Bronchial epithelial cell (primary cell): ENCODE measurements around the gene JMJD6. TPM values are rescaled to one million over a fixed set of nuclear protein-coding genes. Genes with fewer than 3 reads are reported as not detected.

Experiments
- DNase-seq: peaks from one replicate; pipeline ENCODE4 v3.0.0-alpha.2; 2010; ENCODE audit warnings: low read depth
- FAIRE-seq: peaks from 2 replicates; lab custom pipeline; 2011; peaks lifted over from hg19 to GRCh38; lab: Jason Lieb, UNC
- H3K27me3 ChIP-seq: 2 replicates; pipeline ENCODE4 v1.5.1; 2011; ENCODE audit warnings: low read length; ENCODE audit not compliant: control insufficient read depth, insufficient read depth
- H3K36me3 ChIP-seq: 2 replicates; pipeline ENCODE4 v1.5.1; 2011; ENCODE audit warnings: low read length; ENCODE audit not compliant: control insufficient read depth, insufficient read depth
- H3K4me3 ChIP-seq: 2 replicates; pipeline ENCODE4 v1.5.1; 2011; ENCODE audit warnings: mild to moderate bottlenecking, low read depth, low read length, control low read depth
- total RNA-seq: library from RNA; depleted of rRNA; stranded (reverse); fragments of >200 nt; gene quantifications from 2 replicates; pipeline ENCODE4 v1.2.1, GENCODE V29; 2014
- TF ChIP-seq, protein P1 (sequence below): IDR thresholded peaks from 2 replicates; pipeline ENCODE4 v1.5.1; 2011; ENCODE audit warnings: mild to moderate bottlenecking, moderate library complexity, low read length, control low read depth, inconsistent platforms; ENCODE audit not compliant: insufficient read depth, severe bottlenecking

JMJD6 gene
- total RNA-seq, 1 donor from 2014 or later: 16.6 TPM

DNA sequence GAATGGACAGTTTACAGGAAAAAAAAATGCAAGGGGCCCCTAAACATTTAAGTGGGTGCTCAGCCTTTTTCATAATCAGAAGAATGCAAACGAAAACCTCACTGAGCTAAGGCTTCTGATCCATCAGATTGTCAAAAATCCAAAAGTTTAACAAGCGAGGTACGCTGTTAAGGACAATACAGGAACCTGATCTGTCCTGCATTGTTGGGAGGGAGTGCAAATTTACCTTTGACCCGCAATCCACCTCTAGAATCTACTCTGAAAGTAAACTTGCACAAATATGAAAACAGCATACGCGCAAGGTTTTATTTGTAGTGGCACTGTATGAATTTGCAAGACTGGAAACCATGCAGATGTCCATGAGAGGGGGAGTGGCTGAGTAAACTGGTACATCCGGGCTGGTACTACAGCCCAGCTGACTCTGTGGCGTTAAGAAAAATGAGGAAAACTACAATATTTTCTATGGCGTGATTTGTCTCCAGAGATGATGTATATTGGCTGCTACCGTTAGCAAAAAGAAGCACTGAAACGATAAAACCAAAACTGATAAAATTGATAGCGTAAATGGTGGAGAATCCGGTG, 54.0 kb downstream of the JMJD6 start:
- FAIRE-seq: no peak
- H3K4me3 ChIP-seq: peak overlapping the region; percentile 54
- DNase-seq: peak; percentile 35
- H3K36me3 ChIP-seq: no peaks in the 10 kb centered on the region
- TF ChIP-seq, protein P1, sequence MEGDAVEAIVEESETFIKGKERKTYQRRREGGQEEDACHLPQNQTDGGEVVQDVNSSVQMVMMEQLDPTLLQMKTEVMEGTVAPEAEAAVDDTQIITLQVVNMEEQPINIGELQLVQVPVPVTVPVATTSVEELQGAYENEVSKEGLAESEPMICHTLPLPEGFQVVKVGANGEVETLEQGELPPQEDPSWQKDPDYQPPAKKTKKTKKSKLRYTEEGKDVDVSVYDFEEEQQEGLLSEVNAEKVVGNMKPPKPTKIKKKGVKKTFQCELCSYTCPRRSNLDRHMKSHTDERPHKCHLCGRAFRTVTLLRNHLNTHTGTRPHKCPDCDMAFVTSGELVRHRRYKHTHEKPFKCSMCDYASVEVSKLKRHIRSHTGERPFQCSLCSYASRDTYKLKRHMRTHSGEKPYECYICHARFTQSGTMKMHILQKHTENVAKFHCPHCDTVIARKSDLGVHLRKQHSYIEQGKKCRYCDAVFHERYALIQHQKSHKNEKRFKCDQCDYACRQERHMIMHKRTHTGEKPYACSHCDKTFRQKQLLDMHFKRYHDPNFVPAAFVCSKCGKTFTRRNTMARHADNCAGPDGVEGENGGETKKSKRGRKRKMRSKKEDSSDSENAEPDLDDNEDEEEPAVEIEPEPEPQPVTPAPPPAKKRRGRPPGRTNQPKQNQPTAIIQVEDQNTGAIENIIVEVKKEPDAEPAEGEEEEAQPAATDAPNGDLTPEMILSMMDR: no peak
- H3K27me3 ChIP-seq: no peaks in the 10 kb centered on the region

DNA sequence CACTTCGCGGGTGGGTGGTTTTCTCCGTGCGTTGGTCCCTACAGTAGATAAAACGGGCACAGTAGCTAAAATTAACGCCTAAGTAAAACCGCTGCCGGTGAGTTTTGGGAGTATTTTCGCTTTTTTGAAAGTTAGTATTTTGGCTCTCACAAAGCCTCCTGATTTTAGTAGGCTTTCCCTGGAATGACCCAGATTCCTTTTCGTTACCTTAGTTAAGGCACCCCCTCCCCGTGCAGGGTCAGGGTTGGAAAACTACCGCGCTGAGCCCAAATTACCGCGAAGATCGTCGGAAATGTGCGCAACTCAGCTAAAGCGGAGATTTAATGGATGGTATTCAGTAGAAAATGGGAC, 54.5 kb downstream of the JMJD6 start:
- no peak for FAIRE-seq
- DNase-seq: no peak
- TF ChIP-seq, protein P1: no peak
- Histone ChIP-seq H3K27me3 (no peaks in the 10 kb centered on the region), H3K36me3 (no peaks in the 10 kb centered on the region), H3K4me3 (peak overlapping the region; percentile 54)

DNA sequence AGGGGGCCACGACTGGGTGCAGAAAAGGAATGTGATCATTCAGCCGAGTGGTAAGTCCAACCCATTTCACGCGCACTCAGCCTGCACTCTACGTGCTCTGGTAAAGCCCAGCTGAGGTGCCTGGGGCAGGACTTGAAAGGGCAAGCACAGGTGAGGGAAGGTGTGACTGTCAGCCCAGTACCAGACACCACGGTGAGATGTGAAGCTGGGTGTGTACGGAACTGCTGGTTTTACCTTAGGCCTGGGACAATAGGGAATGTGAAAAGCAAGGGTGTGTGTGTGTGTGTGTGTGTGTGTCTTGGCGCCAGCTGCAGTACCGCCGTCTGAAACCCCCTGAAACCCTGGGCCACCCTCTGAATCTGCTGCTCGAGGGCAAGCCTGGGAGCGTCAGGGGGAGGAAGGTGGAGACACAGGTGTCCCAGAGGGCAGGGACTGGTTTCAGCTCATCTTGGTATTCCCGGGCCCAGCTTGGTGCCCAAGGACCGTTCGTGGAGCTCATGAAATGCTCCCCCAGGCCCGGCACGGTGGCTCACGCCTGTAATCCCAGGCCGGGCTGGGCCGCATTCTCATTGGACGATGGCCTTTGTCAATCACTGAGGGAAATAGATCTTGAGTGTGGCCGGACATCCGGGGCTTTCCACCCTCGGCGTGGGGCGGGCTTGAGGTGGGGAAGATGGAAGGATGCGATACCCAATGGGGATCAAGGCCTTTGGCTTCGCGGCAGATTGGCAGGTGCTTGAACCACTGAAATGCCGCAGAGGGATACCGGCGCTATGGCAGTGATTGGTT, 55.1 kb downstream of the JMJD6 start:
- no peaks in the 10 kb centered on the region for H3K36me3 ChIP-seq
- TF ChIP-seq, protein P1: no peak
- peak; percentile 72 for FAIRE-seq
- H3K4me3 ChIP-seq: peak overlapping the region; percentile 54
- H3K27me3 ChIP-seq: no peaks in the 10 kb centered on the region
- DNase-seq: peak; percentile 98

DNA sequence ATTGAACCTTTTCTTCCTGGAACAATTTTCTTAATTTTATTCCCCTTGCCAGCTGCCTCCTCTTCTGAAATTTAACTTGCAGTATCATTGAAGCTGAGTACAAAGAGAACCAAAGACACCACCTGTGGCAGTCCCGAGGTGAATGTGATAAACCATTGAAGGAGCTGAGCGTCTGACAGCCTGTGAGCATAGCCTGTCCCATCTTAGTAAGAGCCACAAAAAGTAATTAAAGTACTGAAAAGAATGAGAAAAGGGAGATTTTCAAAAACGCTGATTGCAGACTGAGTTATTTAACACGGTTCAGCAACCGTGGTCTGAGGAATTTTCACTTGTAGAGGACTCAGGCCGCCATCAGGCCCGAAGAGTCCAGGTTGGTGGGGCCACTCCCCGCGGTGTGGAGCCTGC, 55.7 kb downstream of the JMJD6 start:
- FAIRE-seq: no peak
- Histone ChIP-seq H3K4me3 (no peak overlapping the region), H3K27me3 (no peaks in the 10 kb centered on the region), H3K36me3 (no peaks in the 10 kb centered on the region)
- TF ChIP-seq, protein P1: no peak
- DNase-seq: no peak

DNA sequence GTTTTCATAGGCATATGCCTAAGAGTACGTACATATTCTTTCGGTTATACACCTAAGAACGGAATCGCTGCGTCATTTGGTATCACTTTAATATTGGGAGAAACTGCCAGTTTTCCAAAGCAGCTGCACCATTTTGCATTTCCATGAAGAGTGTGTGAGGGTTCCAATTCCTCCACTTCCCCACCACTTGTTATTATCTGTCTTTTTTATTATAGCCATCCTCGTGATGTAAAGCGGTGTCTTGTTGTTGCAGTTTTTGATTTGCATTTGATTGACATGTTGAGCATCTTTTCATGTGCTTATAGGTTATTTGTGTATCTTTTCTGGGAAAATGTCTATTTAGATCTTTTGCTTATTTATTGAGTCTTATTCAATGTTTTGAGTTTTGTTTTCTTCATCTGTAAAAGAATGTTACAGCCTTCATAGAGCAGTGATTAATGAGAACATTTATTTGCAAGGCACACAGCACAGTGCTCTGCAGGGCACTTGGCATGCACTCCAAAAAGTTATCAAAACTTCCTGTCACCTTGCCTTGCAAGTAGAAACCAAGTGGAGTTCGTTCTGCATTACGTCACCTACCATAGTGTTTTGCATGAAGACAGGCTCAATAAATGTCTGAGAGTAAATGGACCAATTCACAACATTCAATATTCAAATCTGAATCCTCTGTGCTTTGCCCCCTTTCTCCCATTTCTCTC, 56.2 kb downstream of the JMJD6 start:
- DNase-seq (peak; percentile 74), FAIRE-seq (no peak)
- no peaks in the 10 kb centered on the region for H3K27me3 ChIP-seq
- no peaks in the 10 kb centered on the region for H3K36me3 ChIP-seq
- no peak overlapping the region for H3K4me3 ChIP-seq
- TF ChIP-seq, protein P1: no peak

Other genes starting within 250 kb of the JMJD6 start
- gene RHBDF2, start 225.2 kb downstream of the JMJD6 start, total RNA-seq: 9.9 and 10.8 TPM in 2 replicates
- 2.1 and 2.3 TPM in 2 replicates for gene CYGB, start 188.9 kb downstream of the JMJD6 start, total RNA-seq
- 0.13 TPM in 1 of 2 replicates, not detected in the other for gene PRCD, start 186.6 kb downstream of the JMJD6 start, total RNA-seq
- 38.4 and 64.4 TPM in 2 replicates for gene ST6GALNAC2, start 140.7 kb downstream of the JMJD6 start, total RNA-seq
- gene ST6GALNAC1, start 82.8 kb downstream of the JMJD6 start, total RNA-seq: 5.0 and 10.8 TPM in 2 replicates
- 80.6 and 95.9 TPM in 2 replicates for gene MXRA7, start 15.6 kb downstream of the JMJD6 start, total RNA-seq
- gene METTL23, start 233 bp upstream of the JMJD6 start, total RNA-seq: 18.7 and 22.3 TPM in 2 replicates
- 57.9 and 67.2 TPM in 2 replicates for gene SRSF2, start 10.7 kb upstream of the JMJD6 start, total RNA-seq
- gene MFSD11, start 11.5 kb upstream of the JMJD6 start, total RNA-seq: 15.2 and 17.1 TPM in 2 replicates
- under 0.01 TPM in 1 of 2 replicates, not detected in the other for gene MGAT5B, start 141.8 kb upstream of the JMJD6 start, total RNA-seq